Activated naive CD8-positive, alpha-beta T cell treated with anti-CD3 and anti-CD28 coated beads, Interleukin-2, amount 10 ng/mL, durations not matched to agents 7 days and 5 days (primary cell): Measurements from ENCODE around the gene SEMA3B. TPM values are rescaled to one million over a fixed set of nuclear protein-coding genes. Genes with fewer than 3 reads are reported as not detected.

ENCODE experiments used
- ATAC-seq: fragments of 150-1000 bp; cut with Tn5 transposase; one replicate; pipeline ENCODE4 v1.10.0; 2021; ENCODE audit warnings: low read depth, moderate library complexity
- POLR2A ChIA-PET: fragments of 350-600 bp; sonication (Branson Sonifier 250); formaldehyde crosslinking; loops from one replicate; lab custom pipeline; 2021; ENCODE audit warnings: antibody characterized with exemption; lab: Charles Lee
- DNase-seq: peaks from one replicate; pipeline ENCODE4 v3.0.0; 2021
- H3K27ac Mint-ChIP-seq: one replicate; pipeline ENCODE4 v1.8.0; 2022; ENCODE audit warnings: mild to moderate bottlenecking, mixed read lengths
- H3K27me3 Mint-ChIP-seq: one replicate; pipeline ENCODE4 v1.8.0; 2022; ENCODE audit warnings: mild to moderate bottlenecking, moderate library complexity, mixed read lengths
- H3K36me3 Mint-ChIP-seq: one replicate; pipeline ENCODE4 v1.8.0; 2021; ENCODE audit warnings: mild to moderate bottlenecking, mixed read lengths
- H3K4me1 Mint-ChIP-seq: one replicate; pipeline ENCODE4 v1.8.0; 2021; ENCODE audit warnings: mixed read lengths
- H3K4me3 Mint-ChIP-seq: one replicate; pipeline ENCODE4 v1.8.0; 2022; ENCODE audit warnings: mild to moderate bottlenecking, moderate library complexity, mixed read lengths
- H3K9me3 Mint-ChIP-seq: one replicate; pipeline ENCODE4 v1.8.0; 2021; ENCODE audit warnings: mixed read lengths
- total RNA-seq, 2 experiments: library from RNA; stranded (reverse); gene quantifications; one replicate each; pipeline ENCODE4 v1.2.3, GENCODE V29; 2021

SEMA3B gene
- total RNA-seq, 2 experiments from 2014 or later, result 0.36 to 1.0 TPM

GRCh38 chr3:50321336-50322114 is 52.6 kb downstream of the SEMA3B start:
- POLR2A ChIA-PET, result interaction anchor here (0.7 to 3.2 kb wide), 5 partner anchors 16 to 75 kb away, joined by 3 to 26 read pairs (median 3); partner anchors contain the start of genes HYAL3, NAA80, NPRL2 and RASSF1
- H3K9me3 Mint-ChIP-seq, result no peaks in the 10 kb centered on the region
- peaks cover 3% of the 10 kb centered on the region for H3K36me3 Mint-ChIP-seq
- H3K4me3 Mint-ChIP-seq, result peak overlapping the region; percentile 82
- H3K27me3 Mint-ChIP-seq, result no peaks in the 10 kb centered on the region
- peaks cover 23% of the 10 kb centered on the region for H3K4me1 Mint-ChIP-seq
- ATAC-seq, result peak; percentile 75
- H3K27ac Mint-ChIP-seq, result peak overlapping the region; percentile 93
- peak; percentile 91 for DNase-seq

- peak overlapping the region; percentile 82 for H3K4me3 Mint-ChIP-seq
- H3K9me3 Mint-ChIP-seq, result no peaks in the 10 kb centered on the region
- ATAC-seq, result no peak
- peaks cover 22% of the 10 kb centered on the region for H3K4me1 Mint-ChIP-seq
- no peak for DNase-seq
- H3K27ac Mint-ChIP-seq, result no peak overlapping the region
- H3K36me3 Mint-ChIP-seq, result peaks cover 3% of the 10 kb centered on the region
- H3K27me3 Mint-ChIP-seq, result no peaks in the 10 kb centered on the region
- POLR2A ChIA-PET, result interaction anchor here (0.7 to 3.2 kb wide), 5 partner anchors 16 to 76 kb away, joined by 3 to 26 read pairs (median 3); partner anchors contain the start of genes HYAL3, NAA80, NPRL2 and RASSF1
These were observed 53.1 kb downstream of the SEMA3B start for GRCh38 chr3:50322115-50322385.

- peak within 1 kb of the TSS; percentile 82 for H3K4me3 Mint-ChIP-seq
- peak within 1 kb of the TSS; percentile 93 for H3K27ac Mint-ChIP-seq
- no peaks in the 10 kb centered on the region for H3K9me3 Mint-ChIP-seq
- peaks cover 3% of the 10 kb centered on the region for H3K36me3 Mint-ChIP-seq
- no peak for DNase-seq
- H3K27me3 Mint-ChIP-seq, result no peaks in the 10 kb centered on the region
- no peak for ATAC-seq
- H3K4me1 Mint-ChIP-seq, result peaks cover 23% of the 10 kb centered on the region
- POLR2A ChIA-PET, result interaction anchor here (0.7 to 3.2 kb wide), 4 partner anchors 15 to 76 kb away, joined by 3 to 26 read pairs (median 6); partner anchors contain the start of genes HYAL3 and NAA80
These were observed 53.6 kb downstream of the SEMA3B start, which contains the start of gene HYAL2 for GRCh38 chr3:50322386-50323091. HYAL2 (minus strand) TSS chr3:50322745; CDS start chr3:50320489, 2,256 bp downstream.

- H3K9me3 Mint-ChIP-seq, result no peaks in the 10 kb centered on the region
- no peaks in the 10 kb centered on the region for H3K27me3 Mint-ChIP-seq
- POLR2A ChIA-PET, result interaction anchor here (0.7 to 3.2 kb wide), 2 partner anchors 14 to 48 kb away, joined by 3 to 26 read pairs; no protein-coding TSS in a partner anchor
- no peak for DNase-seq
- peaks cover 3% of the 10 kb centered on the region for H3K36me3 Mint-ChIP-seq
- ATAC-seq, result no peak
- peak overlapping the region; percentile 60 for H3K27ac Mint-ChIP-seq
- H3K4me1 Mint-ChIP-seq, result peaks cover 25% of the 10 kb centered on the region
- no peak overlapping the region for H3K4me3 Mint-ChIP-seq
These were observed 54.2 kb downstream of the SEMA3B start for GRCh38 chr3:50323092-50323600.

- DNase-seq (no peak), ATAC-seq (no peak)
- Mint-ChIP-seq H3K36me3 (peaks cover 3% of the 10 kb centered on the region), H3K9me3 (no peaks in the 10 kb centered on the region), H3K4me3 (no peak overlapping the region), H3K4me1 (peaks cover 28% of the 10 kb centered on the region), H3K27me3 (no peaks in the 10 kb centered on the region), H3K27ac (peak overlapping the region; percentile 60)
- POLR2A ChIA-PET, result interaction anchor here (1.0 to 1.8 kb wide), 4 partner anchors 13 to 31 kb away, joined by 3 to 10 read pairs (median 5); partner anchors contain the start of genes HYAL3, IFRD2, NAA80 and RASSF1
These were observed 54.8 kb downstream of the SEMA3B start for GRCh38 chr3:50323614-50324199.

GRCh38 chr3:50324351-50325112 is 55.6 kb downstream of the SEMA3B start:
- Mint-ChIP-seq H3K27me3 (no peaks in the 10 kb centered on the region), H3K9me3 (no peaks in the 10 kb centered on the region), H3K4me3 (no peak overlapping the region), H3K36me3 (peaks cover under 1% of the 10 kb centered on the region), H3K27ac (peak overlapping the region; percentile 45), H3K4me1 (peaks cover 24% of the 10 kb centered on the region)
- ATAC-seq, result peak; percentile 20
- DNase-seq, result peak; percentile 78
- POLR2A ChIA-PET, result interaction anchor here (0.7 to 1.8 kb wide), 6 partner anchors 9 to 235 kb away, joined by 3 to 10 read pairs (median 4); partner anchors contain the start of genes HYAL3, IFRD2, NAA80 and RASSF1

GRCh38 chr3:50325113-50325480 is 56.1 kb downstream of the SEMA3B start:
- no peak overlapping the region for H3K4me3 Mint-ChIP-seq
- H3K36me3 Mint-ChIP-seq, result peaks cover 5% of the 10 kb centered on the region
- POLR2A ChIA-PET, result interaction anchor here (0.7 to 1.8 kb wide), 4 partner anchors 9 to 236 kb away, joined by 4 to 10 read pairs (median 6); partner anchors contain the start of genes HYAL3 and NAA80
- H3K27ac Mint-ChIP-seq, result no peak overlapping the region
- H3K9me3 Mint-ChIP-seq, result no peaks in the 10 kb centered on the region
- DNase-seq (no peak), ATAC-seq (no peak)
- no peaks in the 10 kb centered on the region for H3K27me3 Mint-ChIP-seq
- peaks cover 22% of the 10 kb centered on the region for H3K4me1 Mint-ChIP-seq

- no peak overlapping the region for H3K27ac Mint-ChIP-seq
- peaks cover 23% of the 10 kb centered on the region for H3K4me1 Mint-ChIP-seq
- DNase-seq, result no peak
- no peak for ATAC-seq
- H3K9me3 Mint-ChIP-seq, result no peaks in the 10 kb centered on the region
- POLR2A ChIA-PET, result interaction anchor here (1.2 kb wide), 2 partner anchors 8 to 29 kb away, joined by 3 to 4 read pairs; no protein-coding TSS in a partner anchor
- peaks cover 9% of the 10 kb centered on the region for H3K36me3 Mint-ChIP-seq
- no peak overlapping the region for H3K4me3 Mint-ChIP-seq
- no peaks in the 10 kb centered on the region for H3K27me3 Mint-ChIP-seq
These were observed 56.7 kb downstream of the SEMA3B start for GRCh38 chr3:50325497-50326181.

GRCh38 chr3:50326182-50326541 is 57.2 kb downstream of the SEMA3B start:
- Mint-ChIP-seq H3K27me3 (no peaks in the 10 kb centered on the region), H3K36me3 (peaks cover 13% of the 10 kb centered on the region), H3K27ac (peak overlapping the region; percentile 38), H3K4me3 (no peak overlapping the region), H3K9me3 (no peaks in the 10 kb centered on the region), H3K4me1 (peaks cover 23% of the 10 kb centered on the region)
- POLR2A ChIA-PET, result interaction anchor here (1.2 kb wide), 1 partner anchor 30 kb away, joined by 3 read pairs; no protein-coding TSS in a partner anchor
- no peak for DNase-seq
- no peak for ATAC-seq

- no peak for DNase-seq
- Mint-ChIP-seq H3K4me3 (peak overlapping the region; percentile 95), H3K27me3 (no peaks in the 10 kb centered on the region), H3K27ac (peak overlapping the region; percentile 70), H3K9me3 (no peaks in the 10 kb centered on the region), H3K36me3 (peaks cover 17% of the 10 kb centered on the region), H3K4me1 (peaks cover 23% of the 10 kb centered on the region)
- POLR2A ChIA-PET, result interaction anchor here (1.2 to 4.9 kb wide), 8 partner anchors 9 to 35 kb away, joined by 3 to 76 read pairs (median 8); partner anchors contain the start of genes CYB561D2, HYAL3, IFRD2 and NAA80
- no peak for ATAC-seq
These were observed 58.2 kb downstream of the SEMA3B start for GRCh38 chr3:50327129-50327528.
